ENCODE data around the gene PRG2. TPM values are rescaled to one million over a fixed set of nuclear protein-coding genes. Genes with fewer than 3 reads are reported as not detected.
A peak's percentile ranks its signal among the peaks of the same experiment; 100 is the strongest.

Gene PRG2
- total RNA-seq, 4 donors from 2014 or later, result 1.0 TPM; not detected in 3

- ATAC-seq (ENCODE audit: low FRiP score) (no peak), DNase-seq (ENCODE audit: low spot score) (no peak)
- TF ChIP-seq CTCF (IDR thresholded peaks at IDR 0.05), result no peak
Observed at GRCh38 chr11:57419146-57419545, 28.7 kb upstream of the PRG2 start.

- no peak for TF ChIP-seq CTCF (IDR thresholded peaks at IDR 0.05)
- no peak for ATAC-seq (ENCODE audit: low FRiP score)
- DNase-seq (ENCODE audit: low spot score), result no peak
Observed at GRCh38 chr11:57418131-57418530, 27.7 kb upstream of the PRG2 start.

GRCh38 chr11:57417056-57417455 lies 26.6 kb upstream of the PRG2 start:
- DNase-seq (ENCODE audit: low spot score) (no peak), ATAC-seq (ENCODE audit: low FRiP score) (peak; percentile 78)

GRCh38 chr11:57416436-57416835 lies 26.0 kb upstream of the PRG2 start:
- ATAC-seq (ENCODE audit: low FRiP score) (no peak), DNase-seq (ENCODE audit: low spot score) (no peak)
- no peak for TF ChIP-seq CTCF (IDR thresholded peaks at IDR 0.05)

More at GRCh38 chr11:57417056-57417455, 26.6 kb upstream of the PRG2 start:
- no peak for TF ChIP-seq CTCF (IDR thresholded peaks at IDR 0.05)

GRCh38 chr11:57414612-57415212 lies 24.3 kb upstream of the PRG2 start:
- TF ChIP-seq CTCF (IDR thresholded peaks at IDR 0.05), result no peak
- DNase-seq (ENCODE audit: low spot score) (no peak), ATAC-seq (ENCODE audit: low FRiP score) (no peak)

- ATAC-seq (ENCODE audit: low FRiP score) (no peak), DNase-seq (ENCODE audit: low spot score) (no peak)
- no peak for TF ChIP-seq CTCF (IDR thresholded peaks at IDR 0.05)
Observed at GRCh38 chr11:57413681-57414080, 23.2 kb upstream of the PRG2 start.

GRCh38 chr11:57410287-57410686 lies 19.8 kb upstream of the PRG2 start:
- no peak for TF ChIP-seq CTCF (IDR thresholded peaks at IDR 0.05)
- no peak for DNase-seq (ENCODE audit: low spot score)
- peak; percentile 47 for ATAC-seq (ENCODE audit: low FRiP score)

Data from omental fat pad (tissue), 4 donors.